ENCODE results near the gene XCL2. TPM values are rescaled to one million over a fixed set of nuclear protein-coding genes. Genes with fewer than 3 reads are reported as not detected.
A peak's percentile ranks its signal among the peaks of the same experiment; 100 is the strongest.

Gene XCL2
- total RNA-seq, 3 donors from 2014 or later: 0.58 to 3.3 (median 1.3) TPM

DNA sequence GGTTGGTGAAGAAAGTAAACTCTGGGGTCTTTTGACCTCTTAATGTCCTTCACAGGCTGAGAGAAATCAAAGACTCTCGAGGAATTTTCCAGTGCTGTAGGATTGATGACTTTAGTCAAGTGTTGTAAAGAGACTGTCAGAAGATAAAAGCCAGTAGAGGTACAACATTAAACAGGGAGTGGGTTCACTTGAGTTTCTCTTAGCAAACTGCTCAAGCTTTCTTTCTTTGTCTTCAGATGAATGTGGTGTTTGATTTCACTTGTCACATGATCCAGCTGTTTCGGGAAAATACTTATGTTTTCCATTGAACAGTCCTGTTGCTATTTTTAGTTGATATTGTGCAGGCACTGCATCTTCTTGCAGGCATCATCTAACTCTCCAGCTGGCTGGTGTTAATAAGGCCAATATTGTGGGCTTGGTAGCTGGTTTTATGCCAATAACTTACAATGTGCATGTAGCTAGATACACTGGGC lies 45.6 kb downstream of the XCL2 start:
- no peaks in the 10 kb centered on the region for H3K36me3 ChIP-seq (ENCODE audit: low read depth)
- intact Hi-C loops (cut with DNase I, micrococcal nuclease): no loop called here
- ATAC-seq (no peak), DNase-seq (no peak)
- H3K4me3 ChIP-seq: no peak overlapping the region
- no peaks in the 10 kb centered on the region for H3K9me3 ChIP-seq
- TF ChIP-seq, protein P1, sequence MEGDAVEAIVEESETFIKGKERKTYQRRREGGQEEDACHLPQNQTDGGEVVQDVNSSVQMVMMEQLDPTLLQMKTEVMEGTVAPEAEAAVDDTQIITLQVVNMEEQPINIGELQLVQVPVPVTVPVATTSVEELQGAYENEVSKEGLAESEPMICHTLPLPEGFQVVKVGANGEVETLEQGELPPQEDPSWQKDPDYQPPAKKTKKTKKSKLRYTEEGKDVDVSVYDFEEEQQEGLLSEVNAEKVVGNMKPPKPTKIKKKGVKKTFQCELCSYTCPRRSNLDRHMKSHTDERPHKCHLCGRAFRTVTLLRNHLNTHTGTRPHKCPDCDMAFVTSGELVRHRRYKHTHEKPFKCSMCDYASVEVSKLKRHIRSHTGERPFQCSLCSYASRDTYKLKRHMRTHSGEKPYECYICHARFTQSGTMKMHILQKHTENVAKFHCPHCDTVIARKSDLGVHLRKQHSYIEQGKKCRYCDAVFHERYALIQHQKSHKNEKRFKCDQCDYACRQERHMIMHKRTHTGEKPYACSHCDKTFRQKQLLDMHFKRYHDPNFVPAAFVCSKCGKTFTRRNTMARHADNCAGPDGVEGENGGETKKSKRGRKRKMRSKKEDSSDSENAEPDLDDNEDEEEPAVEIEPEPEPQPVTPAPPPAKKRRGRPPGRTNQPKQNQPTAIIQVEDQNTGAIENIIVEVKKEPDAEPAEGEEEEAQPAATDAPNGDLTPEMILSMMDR (IDR thresholded peaks at IDR 0.05): no peak
- peaks cover 23% of the 10 kb centered on the region for H3K4me1 ChIP-seq (ENCODE audit: low read depth)

DNA sequence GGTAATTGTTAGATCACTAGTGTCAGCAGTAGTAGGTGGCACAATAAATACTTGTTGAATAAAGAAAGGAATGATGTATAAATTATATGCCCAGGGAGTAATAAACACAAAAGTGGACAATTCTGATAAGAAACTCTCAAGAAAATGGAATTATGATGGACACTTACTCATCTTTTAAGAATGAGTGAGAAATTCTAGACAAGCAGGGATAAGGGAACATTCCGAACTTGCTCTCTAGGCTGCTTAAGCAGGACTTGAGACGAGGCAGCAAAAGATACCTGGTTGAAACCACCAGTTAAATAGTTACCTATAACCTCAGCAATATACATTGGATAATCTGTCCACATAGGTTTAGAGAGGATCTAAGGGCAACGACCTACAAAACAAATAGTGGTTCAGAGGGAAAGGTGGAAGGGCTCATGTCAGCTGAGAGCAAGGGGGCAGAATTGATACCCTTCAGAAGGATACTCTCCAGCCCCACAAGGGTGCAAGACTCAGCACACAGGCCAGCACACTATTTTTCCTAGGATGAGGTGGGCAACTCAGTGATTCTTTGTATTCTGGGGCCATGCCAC lies 46.3 kb downstream of the XCL2 start:
- TF ChIP-seq, protein P1 (IDR thresholded peaks at IDR 0.05): no peak
- ATAC-seq: peak; percentile 26
- Histone ChIP-seq H3K4me3 (no peak overlapping the region), H3K4me1 (ENCODE audit: low read depth) (peaks cover 23% of the 10 kb centered on the region), H3K9me3 (no peaks in the 10 kb centered on the region), H3K36me3 (ENCODE audit: low read depth) (no peaks in the 10 kb centered on the region)
- intact Hi-C loops (cut with DNase I, micrococcal nuclease): no loop called here
- DNase-seq: no peak

DNA sequence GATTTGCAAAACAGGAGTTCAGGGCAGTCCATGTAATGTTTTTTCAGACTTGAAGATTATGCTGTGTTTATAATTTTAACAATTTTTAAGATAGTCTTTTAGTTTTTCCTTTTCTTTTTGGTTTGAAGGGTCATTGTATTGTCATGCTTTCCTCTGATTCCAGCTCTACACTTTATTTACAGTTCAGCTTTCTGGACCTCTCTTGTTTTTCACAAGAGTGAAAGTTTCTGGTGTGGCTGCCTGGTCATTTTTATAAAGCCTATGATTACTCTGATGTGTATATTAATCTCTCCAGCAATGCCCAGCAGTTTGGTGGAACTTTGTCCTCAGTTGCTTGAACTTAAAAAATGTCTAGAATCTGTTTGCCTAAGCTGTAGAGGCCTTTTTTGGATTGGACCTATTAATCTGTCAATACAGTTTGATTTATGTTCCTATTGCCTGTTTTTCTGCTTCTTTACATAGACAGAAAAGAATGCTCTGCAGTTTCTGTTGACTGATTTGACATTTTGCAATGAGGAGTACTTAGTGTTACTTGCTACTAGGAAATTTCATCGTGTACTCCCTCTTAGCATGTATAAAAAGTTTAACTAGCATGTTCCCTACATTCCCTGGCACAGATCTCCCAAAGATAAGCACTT lies 52.2 kb downstream of the XCL2 start:
- H3K4me3 ChIP-seq: no peak overlapping the region
- no peak for DNase-seq
- peak; percentile 20 for ATAC-seq
- H3K36me3 ChIP-seq (ENCODE audit: low read depth): no peaks in the 10 kb centered on the region
- no peaks in the 10 kb centered on the region for H3K4me1 ChIP-seq (ENCODE audit: low read depth)
- H3K9me3 ChIP-seq: peaks cover 1% of the 10 kb centered on the region
- TF ChIP-seq, protein P1 (IDR thresholded peaks at IDR 0.05): no peak
- intact Hi-C loops (cut with DNase I, micrococcal nuclease): no loop called here

Other genes starting within 250 kb of the XCL2 start
- 1 to 10 TPM in 1 of 3 donors, under 1 TPM in 1, not detected in 1; 0.22 to 1.1 TPM for gene XCL1, start 32.6 kb upstream of the XCL2 start, total RNA-seq
- 100 to 1,000 TPM in 1 of 3 donors, 10 to 100 TPM in 1, 1 to 10 TPM in 1; 4.8 to 277 (median 16.9) TPM for gene DPT, start 185.2 kb upstream of the XCL2 start, total RNA-seq